Measurements from ENCODE around the gene EDIL3.

DNA sequence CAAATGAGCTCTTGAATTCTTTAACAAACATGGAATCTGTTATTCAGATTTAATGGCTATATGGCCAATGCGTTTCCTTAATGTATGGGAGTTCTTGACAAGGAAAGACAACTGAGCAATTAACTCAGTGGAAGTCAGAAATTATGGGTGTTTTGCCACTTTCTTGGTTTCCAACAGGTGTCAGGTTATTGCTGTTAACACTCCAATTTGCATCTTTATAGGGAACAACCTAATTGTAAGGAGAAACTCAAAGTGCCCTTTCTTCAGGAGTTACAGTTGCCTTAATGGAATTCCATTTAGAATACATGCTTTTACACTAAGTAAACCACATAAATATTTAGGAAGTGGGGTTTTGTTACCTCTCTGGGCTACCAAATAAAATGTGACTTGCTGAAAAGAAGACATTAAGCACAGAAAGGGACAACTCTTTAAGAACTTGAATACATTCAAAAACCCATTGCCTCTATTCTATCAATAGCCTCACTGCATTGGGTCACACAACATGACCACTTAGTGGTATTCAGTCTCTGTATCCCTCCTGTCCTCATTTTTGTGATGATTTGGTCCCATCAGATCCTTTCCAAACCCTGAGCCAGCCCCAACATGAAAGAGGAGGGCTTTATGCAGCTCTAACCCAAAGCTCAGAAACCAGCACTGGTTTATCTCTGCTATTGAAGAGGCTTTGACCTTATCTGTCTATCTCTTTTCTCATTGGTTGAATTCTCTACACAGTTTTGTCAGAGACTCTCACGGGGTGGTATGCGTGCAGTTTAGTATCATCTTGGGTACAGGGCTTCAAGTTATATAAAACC, 118.7 kb downstream of the EDIL3 start:
- TF ChIP-seq, protein P1, sequence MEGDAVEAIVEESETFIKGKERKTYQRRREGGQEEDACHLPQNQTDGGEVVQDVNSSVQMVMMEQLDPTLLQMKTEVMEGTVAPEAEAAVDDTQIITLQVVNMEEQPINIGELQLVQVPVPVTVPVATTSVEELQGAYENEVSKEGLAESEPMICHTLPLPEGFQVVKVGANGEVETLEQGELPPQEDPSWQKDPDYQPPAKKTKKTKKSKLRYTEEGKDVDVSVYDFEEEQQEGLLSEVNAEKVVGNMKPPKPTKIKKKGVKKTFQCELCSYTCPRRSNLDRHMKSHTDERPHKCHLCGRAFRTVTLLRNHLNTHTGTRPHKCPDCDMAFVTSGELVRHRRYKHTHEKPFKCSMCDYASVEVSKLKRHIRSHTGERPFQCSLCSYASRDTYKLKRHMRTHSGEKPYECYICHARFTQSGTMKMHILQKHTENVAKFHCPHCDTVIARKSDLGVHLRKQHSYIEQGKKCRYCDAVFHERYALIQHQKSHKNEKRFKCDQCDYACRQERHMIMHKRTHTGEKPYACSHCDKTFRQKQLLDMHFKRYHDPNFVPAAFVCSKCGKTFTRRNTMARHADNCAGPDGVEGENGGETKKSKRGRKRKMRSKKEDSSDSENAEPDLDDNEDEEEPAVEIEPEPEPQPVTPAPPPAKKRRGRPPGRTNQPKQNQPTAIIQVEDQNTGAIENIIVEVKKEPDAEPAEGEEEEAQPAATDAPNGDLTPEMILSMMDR (IDR thresholded peaks at IDR 0.05), result no peak
- TF ChIP-seq POLR2A (IDR thresholded peaks at IDR 0.05), result no peak
- TF ChIP-seq POLR2AphosphoS5 (IDR thresholded peaks at IDR 0.05), result no peak

Data from gastroesophageal sphincter (tissue), 3 donors.